ENCODE measurements around the gene FAM47E.

DNA sequence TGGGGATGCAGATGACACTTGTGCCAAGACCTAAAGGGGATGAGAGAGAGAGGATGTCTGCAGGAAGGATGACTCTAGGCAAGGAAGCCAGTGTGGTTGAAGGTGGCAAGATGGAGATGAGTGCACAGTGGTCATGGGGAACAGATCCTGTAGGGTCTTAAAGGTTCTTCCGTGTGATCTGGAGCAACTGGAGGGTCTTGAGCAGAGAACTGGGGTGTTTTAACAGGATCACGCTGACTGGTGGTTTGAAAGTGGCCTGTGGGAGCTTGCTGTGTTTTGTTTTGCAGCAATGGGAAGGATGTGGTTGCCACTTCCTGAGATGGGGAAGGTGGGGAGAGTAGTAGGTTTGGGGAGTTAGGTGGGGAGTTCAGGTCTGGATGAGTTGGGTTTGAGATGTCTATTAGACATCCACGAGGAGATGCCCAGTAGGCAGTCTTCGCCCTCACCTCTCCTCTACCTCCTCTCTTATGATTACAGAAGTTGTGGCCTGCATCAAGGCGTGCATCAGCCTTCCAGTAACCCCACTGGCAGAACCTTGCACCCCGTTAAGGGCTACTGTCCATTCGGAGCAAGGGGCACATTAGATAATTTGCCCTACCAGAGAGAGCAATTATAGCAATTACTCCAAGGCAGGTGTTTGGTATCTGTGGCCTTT, 53.6 kb downstream of the FAM47E start:
- TF ChIP-seq, protein P1, sequence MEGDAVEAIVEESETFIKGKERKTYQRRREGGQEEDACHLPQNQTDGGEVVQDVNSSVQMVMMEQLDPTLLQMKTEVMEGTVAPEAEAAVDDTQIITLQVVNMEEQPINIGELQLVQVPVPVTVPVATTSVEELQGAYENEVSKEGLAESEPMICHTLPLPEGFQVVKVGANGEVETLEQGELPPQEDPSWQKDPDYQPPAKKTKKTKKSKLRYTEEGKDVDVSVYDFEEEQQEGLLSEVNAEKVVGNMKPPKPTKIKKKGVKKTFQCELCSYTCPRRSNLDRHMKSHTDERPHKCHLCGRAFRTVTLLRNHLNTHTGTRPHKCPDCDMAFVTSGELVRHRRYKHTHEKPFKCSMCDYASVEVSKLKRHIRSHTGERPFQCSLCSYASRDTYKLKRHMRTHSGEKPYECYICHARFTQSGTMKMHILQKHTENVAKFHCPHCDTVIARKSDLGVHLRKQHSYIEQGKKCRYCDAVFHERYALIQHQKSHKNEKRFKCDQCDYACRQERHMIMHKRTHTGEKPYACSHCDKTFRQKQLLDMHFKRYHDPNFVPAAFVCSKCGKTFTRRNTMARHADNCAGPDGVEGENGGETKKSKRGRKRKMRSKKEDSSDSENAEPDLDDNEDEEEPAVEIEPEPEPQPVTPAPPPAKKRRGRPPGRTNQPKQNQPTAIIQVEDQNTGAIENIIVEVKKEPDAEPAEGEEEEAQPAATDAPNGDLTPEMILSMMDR (IDR thresholded peaks at IDR 0.05; ENCODE audit: low read depth, low read length): no peak
- TF ChIP-seq EZH2phosphoT487 (IDR thresholded peaks at IDR 0.05; ENCODE audit: low read depth): no peak

All from OCI-LY3 (cell line).